Uterus (tissue), 4 donors: Measurements from ENCODE around the gene SLC17A9. TPM values are rescaled to one million over a fixed set of nuclear protein-coding genes. Genes with fewer than 3 reads are reported as not detected.
"Not testable (repeated sequence)": the region's sequence is repeated elsewhere in the genome, so short reads cannot be mapped to it uniquely, and the experiment has no call there.

Source experiments
- DNase-seq, 2 donors: peaks; one replicate each; pipeline ENCODE4 v3.0.0-alpha.2; 2019 to 2020
- H3K27ac ChIP-seq, 2 donors: fragments of 200-600 bp; sonication (generic); 1 replicate in 1 of 2; 2 replicates in 1 of 2; pipeline ENCODE4 v1.5.1; 2016 to 2018
- H3K27me3 ChIP-seq, 2 donors: fragments of 200-600 bp; sonication (generic); one replicate each; pipeline ENCODE4 v1.5.1; 2018 to 2019; ENCODE audit warnings: control low read depth in 1 of 2
- H3K36me3 ChIP-seq, 2 donors: fragments of 200-600 bp; sonication (generic); one replicate each; pipeline ENCODE4 v1.5.1; 2019; ENCODE audit warnings: control low read depth in 1 of 2
- H3K4me1 ChIP-seq, 2 donors: fragments of 200-600 bp; sonication (generic); one replicate each; pipeline ENCODE4 v1.5.1; 2018 to 2019; ENCODE audit warnings: control low read depth in 1 of 2
- H3K4me3 ChIP-seq, 2 donors: fragments of 200-600 bp; sonication (generic); 1 replicate in 1 of 2; 2 replicates in 1 of 2; pipeline ENCODE4 v1.5.1; 2018 to 2019; ENCODE audit warnings: mild to moderate bottlenecking in 1 of 2
- H3K9me3 ChIP-seq, 2 donors: fragments of 200-600 bp; sonication (generic); one replicate each; pipeline ENCODE4 v1.5.1; 2019; ENCODE audit warnings: control low read depth in 1 of 2
- CTCF ChIP-seq, 4 experiments: fragments of 200-600 bp in 2 of 4; fragments of 450-650 bp in 2 of 4; sonication (generic) in 2 of 4; IDR thresholded peaks; one replicate each; pipeline ENCODE4 v1.5.1; 2016 to 2019; ENCODE audit warnings: antibody characterized with exemption in 4 of 4, mild to moderate bottlenecking in 2 of 4, moderate library complexity in 1 of 4
- POLR2A ChIP-seq, 2 donors: fragments of 450-650 bp; IDR thresholded peaks; one replicate each; pipeline ENCODE4 v1.6.1; 2016; ENCODE audit warnings: antibody characterized with exemption in 2 of 2, mild to moderate bottlenecking in 1 of 2, moderate library complexity in 1 of 2
- intact Hi-C: fragments of 100-400 bp; cut with DNase I; formaldehyde crosslinking; loops from one replicate; pipeline ENCODE4 v1.15.1; 2023; ENCODE audit warnings: low total_unique reads
- total RNA-seq, 4 donors: library from RNA; depleted of rRNA in 3 of 4; stranded (reverse); fragments of >200 nt in 3 of 4; gene quantifications; one replicate each; pipeline versions ENCODE4 v1.1.0 to v1.2.4, GENCODE V29; 2014 to 2023
- donor health status: DM: yes; HTN: yes; CAD: no.

SLC17A9 gene
- total RNA-seq, 4 donors from 2014 or later = 0.26 to 5.4 (median 1.6) TPM; not detected in 1

- no peaks in the 10 kb centered on the region for H3K9me3 ChIP-seq
Measured at GRCh38 chr20:62921119-62921687, 31.3 kb upstream of the SLC17A9 start.

DNA sequence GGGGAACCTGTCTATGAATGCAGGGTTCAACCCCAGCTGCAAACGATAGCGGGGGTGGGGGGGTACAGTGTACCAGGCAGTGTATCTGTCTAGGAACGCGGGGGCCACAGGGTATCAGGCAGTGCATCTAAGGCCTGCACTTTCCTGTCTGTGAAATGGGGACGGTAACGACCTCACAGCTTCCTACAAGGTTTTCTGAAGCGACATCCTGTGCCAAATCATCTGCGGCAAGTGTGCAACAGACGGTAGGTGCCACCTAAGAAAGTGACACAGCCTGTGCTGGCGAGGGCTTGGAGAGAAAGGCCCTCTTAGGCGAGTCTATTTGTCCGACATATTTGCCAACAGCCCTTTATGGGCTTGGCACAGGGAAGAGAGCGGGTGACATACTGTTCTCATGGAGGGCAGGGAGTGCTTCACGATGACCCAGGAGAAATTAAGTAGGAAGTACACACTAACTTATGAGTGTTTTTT lies 30.0 kb upstream of the SLC17A9 start:
- peaks cover 11 to 44% of the 10 kb centered on the region in 2 donors for H3K4me1 ChIP-seq
- peak overlapping the region in 1 of 2 donors; percentile 96 for H3K27ac ChIP-seq
- no peaks in the 10 kb centered on the region for H3K27me3 ChIP-seq

More at GRCh38 chr20:62921119-62921687, 31.3 kb upstream of the SLC17A9 start:
- H3K27ac ChIP-seq = no peak overlapping the region
- H3K4me1 ChIP-seq = peaks cover 8 to 45% of the 10 kb centered on the region in 2 donors
- intact Hi-C loops = no loop called here
- H3K36me3 ChIP-seq = no peaks in the 10 kb centered on the region
- no peaks in the 10 kb centered on the region for H3K27me3 ChIP-seq
- TF ChIP-seq CTCF (IDR thresholded peaks at IDR 0.05) (peak in 3 of 4 experiments; percentile 10 to 18 (median 14)), POLR2A (IDR thresholded peaks at IDR 0.05) (no peak)
- no peak overlapping the region for H3K4me3 ChIP-seq
- DNase-seq = no peak

DNA sequence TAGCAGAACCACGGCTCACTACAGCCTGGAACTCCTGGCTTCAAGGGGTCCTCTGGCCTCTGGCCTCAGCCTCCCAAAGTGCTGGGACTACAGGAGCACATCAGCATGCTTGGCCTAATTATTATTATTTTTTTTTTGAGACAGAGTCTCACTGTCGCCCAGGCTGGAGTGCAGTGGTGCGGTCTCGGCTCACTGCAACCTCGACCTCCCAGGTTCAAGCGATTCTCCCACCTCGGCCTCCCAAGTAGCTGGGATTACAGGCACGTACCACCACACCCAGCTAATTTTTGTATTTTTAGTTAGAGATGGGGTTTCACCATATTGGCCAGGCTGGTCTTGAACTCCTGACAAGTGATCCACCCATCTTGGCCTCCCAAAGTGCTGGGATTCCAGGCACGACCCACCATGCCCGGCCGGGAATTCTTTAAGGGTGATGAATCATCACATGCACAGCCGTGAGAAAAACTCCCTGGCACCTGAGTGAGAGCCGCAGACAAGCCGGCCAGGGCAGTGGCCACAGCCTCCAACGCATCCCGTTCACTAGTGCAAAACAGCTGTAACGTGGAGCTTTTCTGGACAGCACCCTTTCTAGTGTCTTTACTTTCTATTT lies 29.3 kb upstream of the SLC17A9 start:
- H3K4me3 ChIP-seq, H3K36me3 ChIP-seq, H3K27me3 ChIP-seq, DNase-seq, intact Hi-C loops, H3K9me3 ChIP-seq: not testable (repeated sequence)
- H3K4me1 ChIP-seq = peaks cover 15 to 38% of the 10 kb centered on the region in 2 donors
- peak overlapping the region in 1 of 2 donors; percentile 96 for H3K27ac ChIP-seq

More for the DNA sequence above, 30.0 kb upstream of the SLC17A9 start:
- H3K36me3 ChIP-seq = no peaks in the 10 kb centered on the region
- no peak overlapping the region for H3K4me3 ChIP-seq
- intact Hi-C loops = no loop called here
- TF ChIP-seq POLR2A (IDR thresholded peaks at IDR 0.05) = no peak
- TF ChIP-seq CTCF (IDR thresholded peaks at IDR 0.05) = no peak
- no peak for DNase-seq
- no peaks in the 10 kb centered on the region for H3K9me3 ChIP-seq

GRCh38 chr20:62923669-62924441 lies 28.7 kb upstream of the SLC17A9 start:
- Histone ChIP-seq H3K36me3 (no peaks in the 10 kb centered on the region), H3K4me3 (peak overlapping the region; percentile 1 to 12), H3K4me1 (peaks cover 15 to 38% of the 10 kb centered on the region in 2 donors), H3K9me3 (no peaks in the 10 kb centered on the region), H3K27me3 (no peaks in the 10 kb centered on the region), H3K27ac (peak overlapping the region in 1 of 2 donors; percentile 96)
- intact Hi-C loops = no loop called here
- TF ChIP-seq CTCF (IDR thresholded peaks at IDR 0.05) (no peak), POLR2A (IDR thresholded peaks at IDR 0.05) (no peak)
- no peak for DNase-seq

DNA sequence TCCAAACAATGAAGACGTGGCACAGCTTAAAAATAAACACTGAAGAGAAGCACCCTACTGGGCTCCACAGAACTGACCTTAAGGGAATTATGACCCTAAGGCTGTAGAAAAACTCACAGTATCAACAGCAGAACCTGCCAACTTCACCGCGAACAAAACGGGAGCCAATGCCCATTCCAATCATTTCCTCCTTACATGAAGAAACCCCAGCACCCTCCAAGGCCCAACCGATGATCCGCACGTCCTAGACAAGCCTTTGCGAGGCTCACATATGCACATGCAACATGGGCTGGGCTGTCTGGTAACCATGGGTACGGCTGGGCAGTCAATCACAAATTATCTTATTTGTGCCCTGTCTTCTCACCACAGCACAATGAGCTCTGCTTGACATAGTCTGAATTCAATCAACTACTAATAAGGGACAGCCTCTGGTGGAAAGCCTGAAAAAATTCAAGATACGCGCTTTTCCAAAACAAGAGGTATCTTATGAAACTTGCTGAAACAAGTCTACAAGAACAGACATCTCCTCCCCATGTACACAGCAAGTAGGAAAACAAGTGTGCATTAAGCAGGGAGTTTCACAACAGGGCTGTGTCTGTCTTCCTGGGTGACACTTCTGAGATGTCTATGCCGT lies 27.9 kb upstream of the SLC17A9 start:
- intact Hi-C loops = no loop called here
- peaks cover 15 to 38% of the 10 kb centered on the region in 2 donors for H3K4me1 ChIP-seq

More for the DNA sequence above, 27.9 kb upstream of the SLC17A9 start:
- no peak for TF ChIP-seq CTCF (IDR thresholded peaks at IDR 0.05)
- TF ChIP-seq POLR2A (IDR thresholded peaks at IDR 0.05) = no peak
- Histone ChIP-seq H3K27me3 (no peaks in the 10 kb centered on the region), H3K9me3 (no peaks in the 10 kb centered on the region), H3K4me3 (peak overlapping the region; percentile 71 to 82), H3K27ac (peak overlapping the region in 1 of 2 donors; percentile 96), H3K36me3 (no peaks in the 10 kb centered on the region)
- DNase-seq = no peak
